H9 (cell line): ENCODE results near the gene THEM4. TPM values are rescaled to one million over a fixed set of nuclear protein-coding genes. Genes with fewer than 3 reads are reported as not detected.

Experiments
- DNase-seq: peaks from one replicate; pipeline ENCODE4 v3.0.0-alpha.2; 2017
- H2AFZ ChIP-seq: one replicate; pipeline ENCODE4 v1.6.1; 2013; ENCODE audit warnings: mild to moderate bottlenecking, low read length, control low read depth, moderate library complexity
- H2AK5ac ChIP-seq: 2 replicates; pipeline ENCODE4 v1.6.1; 2013; ENCODE audit warnings: low read length, control low read depth, mixed read lengths; ENCODE audit not compliant: insufficient read length
- H2BK120ac ChIP-seq: one replicate; pipeline ENCODE4 v1.6.1; 2013; ENCODE audit warnings: low read depth, mild to moderate bottlenecking, low read length, control low read depth, inconsistent platforms; ENCODE audit not compliant: poor library complexity, severe bottlenecking
- H2BK12ac ChIP-seq: 2 replicates; pipeline ENCODE4 v1.6.1; 2013; ENCODE audit warnings: low read length, control low read depth, mixed read lengths, low read depth; ENCODE audit not compliant: insufficient read length
- H2BK15ac ChIP-seq: 2 replicates; pipeline ENCODE4 v1.6.1; 2013; ENCODE audit warnings: low read depth, low read length, control low read depth
- H2BK20ac ChIP-seq: one replicate; pipeline ENCODE4 v1.6.1; 2013; ENCODE audit warnings: low read depth, mild to moderate bottlenecking, low read length, control low read depth, inconsistent platforms; ENCODE audit not compliant: poor library complexity, severe bottlenecking
- H2BK5ac ChIP-seq: 2 replicates; pipeline ENCODE4 v1.6.1; 2013; ENCODE audit warnings: low read length, control low read depth, mixed read lengths; ENCODE audit not compliant: insufficient read length
- H3K14ac ChIP-seq: 2 replicates; pipeline ENCODE4 v1.6.1; 2013; ENCODE audit warnings: low read length, control low read depth; ENCODE audit not compliant: insufficient read depth
- H3K18ac ChIP-seq: 2 replicates; pipeline ENCODE4 v1.6.1; 2013; ENCODE audit warnings: low read depth, mild to moderate bottlenecking, mixed read lengths, low read length, control low read depth; ENCODE audit not compliant: insufficient read length
- H3K23ac ChIP-seq: 2 replicates; pipeline ENCODE4 v1.6.1; 2013; ENCODE audit warnings: low read length, control low read depth, mixed read lengths, low read depth; ENCODE audit not compliant: insufficient read length
- H3K23me2 ChIP-seq: 2 replicates; pipeline ENCODE4 v1.6.1; 2013; ENCODE audit warnings: low read depth, mild to moderate bottlenecking, mixed read lengths, low read length, control low read depth; ENCODE audit not compliant: insufficient read length, poor library complexity, severe bottlenecking
- H3K27ac ChIP-seq: 2 replicates; pipeline ENCODE4 v1.5.1; 2013; ENCODE audit warnings: low read length, control low read depth, mixed read lengths, low read depth; ENCODE audit not compliant: insufficient read length
- H3K27me3 ChIP-seq: 2 replicates; pipeline ENCODE4 v1.6.1; 2013; ENCODE audit warnings: low read length, control low read depth, inconsistent platforms; ENCODE audit not compliant: insufficient read depth
- H3K4ac ChIP-seq: 2 replicates; pipeline ENCODE4 v1.6.1; 2013; ENCODE audit warnings: low read depth, mild to moderate bottlenecking, control low read depth, inconsistent platforms, low read length, moderate library complexity
- H3K4me1 ChIP-seq: 2 replicates; pipeline ENCODE4 v1.6.1; 2013; ENCODE audit warnings: low read length, control low read depth, inconsistent platforms; ENCODE audit not compliant: insufficient read depth
- H3K4me2 ChIP-seq: 2 replicates; pipeline ENCODE4 v1.6.1; 2013; ENCODE audit warnings: low read length, control low read depth, mixed read lengths; ENCODE audit not compliant: insufficient read length, insufficient read depth
- H3K56ac ChIP-seq: 2 replicates; pipeline ENCODE4 v1.6.1; 2013; ENCODE audit warnings: low read depth, mild to moderate bottlenecking, mixed read lengths, low read length, control low read depth; ENCODE audit not compliant: insufficient read length
- H3K79me1 ChIP-seq: 2 replicates; pipeline ENCODE4 v1.6.1; 2013; ENCODE audit warnings: low read depth, mild to moderate bottlenecking, moderate library complexity, low read length, control low read depth, inconsistent platforms; ENCODE audit not compliant: insufficient read depth, poor library complexity, severe bottlenecking
- H3K79me2 ChIP-seq: 2 replicates; pipeline ENCODE4 v1.6.1; 2013; ENCODE audit warnings: low read length, control low read depth, inconsistent platforms; ENCODE audit not compliant: insufficient read depth
- H3K9ac ChIP-seq: 2 replicates; pipeline ENCODE4 v1.6.1; 2013; ENCODE audit warnings: low read length, control low read depth, mixed read lengths; ENCODE audit not compliant: insufficient read length; ENCODE audit errors: extremely low read depth
- H3K9me3 ChIP-seq: one replicate; pipeline ENCODE4 v1.6.1; 2013; ENCODE audit warnings: low read depth, low read length, inconsistent platforms; ENCODE audit not compliant: control insufficient read depth
- H3T11ph ChIP-seq: one replicate; pipeline ENCODE4 v1.6.1; 2013; ENCODE audit warnings: mild to moderate bottlenecking, low read length, control low read depth, inconsistent platforms
- H4K20me1 ChIP-seq: one replicate; pipeline ENCODE4 v1.6.1; 2013; ENCODE audit not compliant: control insufficient read depth, insufficient read length, insufficient read depth
- H4K5ac ChIP-seq: 2 replicates; pipeline ENCODE4 v1.6.1; 2013; ENCODE audit warnings: low read depth, mild to moderate bottlenecking, mixed read lengths, low read length, control low read depth; ENCODE audit not compliant: insufficient read length
- H4K8ac ChIP-seq: replicated peaks from 2 replicates; pipeline ENCODE4 v1.6.1; 2013; ENCODE audit warnings: low read length, control low read depth, mixed read lengths, low read depth; ENCODE audit not compliant: insufficient read length
- H4K91ac ChIP-seq: 2 replicates; pipeline ENCODE4 v1.6.1; 2013; ENCODE audit warnings: low read depth, mild to moderate bottlenecking, moderate library complexity, mixed read lengths, low read length, control low read depth; ENCODE audit not compliant: insufficient read length
- H3K27ac Mint-ChIP-seq, 3 experiments: 2 replicates in 2 of 3; 3 replicates in 1 of 3; pipeline ENCODE4 v1.8.0; 2020 to 2021; ENCODE audit warnings: mixed read lengths in 3 of 3, mild to moderate bottlenecking in 1 of 3, moderate library complexity in 1 of 3
- H3K27me3 Mint-ChIP-seq: 2 replicates; pipeline ENCODE4 v1.8.0; 2021; ENCODE audit warnings: low read depth, mild to moderate bottlenecking, moderate library complexity, mixed read lengths
- H3K36me3 Mint-ChIP-seq, 3 experiments: 2 replicates in 2 of 3; 3 replicates in 1 of 3; pipeline ENCODE4 v1.8.0; 2020 to 2021; ENCODE audit warnings: low read depth in 3 of 3, mixed read lengths in 3 of 3; ENCODE audit not compliant: insufficient read depth in 1 of 3
- H3K4me1 Mint-ChIP-seq, 2 experiments: 2 replicates each; pipeline ENCODE4 v1.8.0; 2020; ENCODE audit warnings: mixed read lengths in 2 of 2
- H3K4me3 Mint-ChIP-seq, 2 experiments: 2 replicates in 1 of 2; 3 replicates in 1 of 2; pipeline ENCODE4 v1.8.0; 2020 to 2021; ENCODE audit warnings: mild to moderate bottlenecking in 2 of 2, mixed read lengths in 2 of 2, moderate library complexity in 1 of 2
- H3K9me3 Mint-ChIP-seq, 2 experiments: 2 replicates in 1 of 2; 3 replicates in 1 of 2; pipeline ENCODE4 v1.8.0; 2020; ENCODE audit warnings: mild to moderate bottlenecking in 2 of 2, mixed read lengths in 2 of 2, moderate library complexity in 1 of 2
- WGBS: extraction: QIAGEN DNeasy Blood & Tissue Kit; methylation state at CpG from one replicate; pipeline ENCODE4 v1.1.7; 2013; ENCODE audit warnings: missing lambda C conversion rate, low lambda C conversion rate, mixed read lengths; ENCODE audit not compliant: insufficient read length; ENCODE audit errors: extremely low coverage; 5-methylcytosine and 5-hydroxymethylcytosine counted together
- total RNA-seq: library from RNA; stranded (reverse); gene quantifications from 2 replicates; pipeline ENCODE4 v1.2.1, GENCODE V29; 2021
- TF ChIP-seq, protein P1 (sequence below): fragments of 200-600 bp; sonication (generic); conservative IDR thresholded peaks from 3 replicates; pipeline ENCODE4 v1.8.0; 2021; ENCODE audit warnings: antibody characterized with exemption, mild to moderate bottlenecking

THEM4 gene
- total RNA-seq, 1 experiment from 2014 or later: 10.5 TPM

GRCh38 chr1:151841141-151841540 lies 68.2 kb downstream of the THEM4 start:
- Histone ChIP-seq H3K27me3 (peaks cover 9% of the 10 kb centered on the region; the same call in 1 of the 2 replicates), H3K4me1 (peaks cover 2% of the 10 kb centered on the region; the same call in 1 of the 2 replicates), H3K79me1 (no peaks in the 10 kb centered on the region), H2BK120ac (no peak overlapping the region), H3K9me3 (no peaks in the 10 kb centered on the region), H2BK15ac (no peak overlapping the region), H4K5ac (no peak overlapping the region), H3K56ac (no peak overlapping the region), H2BK20ac (no peak overlapping the region), H2BK12ac (no peak overlapping the region), H3K27ac (no peak overlapping the region), H3K18ac (no peak overlapping the region), H4K91ac (no peak overlapping the region), H3K23me2 (peaks cover 30% of the 10 kb centered on the region), H3K4ac (no peak overlapping the region), H3K79me2 (no peaks in the 10 kb centered on the region), H3K9ac (no peak overlapping the region), H4K8ac (no peak overlapping the region), H2AK5ac (no peak overlapping the region), H4K20me1 (no peaks in the 10 kb centered on the region), H2BK5ac (no peak overlapping the region), H3K4me2 (no peak overlapping the region), H2AFZ (no peak overlapping the region), H3K23ac (no peak overlapping the region), H3K14ac (no peak overlapping the region), H3T11ph (no peak overlapping the region)
- Mint-ChIP-seq H3K27ac (no peak overlapping the region), H3K27me3 (peaks cover 41% of the 10 kb centered on the region), H3K9me3 (no peaks in the 10 kb centered on the region; a peak in 1 of 5 replicates), H3K4me3 (no peak overlapping the region), H3K4me1 (peaks cover 36 to 37% of the 10 kb centered on the region in 2 experiments), H3K36me3 (peaks cover 0 to 11% (median 0%) of the 10 kb centered on the region in 3 experiments; a peak in 2 of 7 replicates)
- no CpG with 5 or more reads among the region's 2 CpGs for WGBS
- TF ChIP-seq, protein P1, sequence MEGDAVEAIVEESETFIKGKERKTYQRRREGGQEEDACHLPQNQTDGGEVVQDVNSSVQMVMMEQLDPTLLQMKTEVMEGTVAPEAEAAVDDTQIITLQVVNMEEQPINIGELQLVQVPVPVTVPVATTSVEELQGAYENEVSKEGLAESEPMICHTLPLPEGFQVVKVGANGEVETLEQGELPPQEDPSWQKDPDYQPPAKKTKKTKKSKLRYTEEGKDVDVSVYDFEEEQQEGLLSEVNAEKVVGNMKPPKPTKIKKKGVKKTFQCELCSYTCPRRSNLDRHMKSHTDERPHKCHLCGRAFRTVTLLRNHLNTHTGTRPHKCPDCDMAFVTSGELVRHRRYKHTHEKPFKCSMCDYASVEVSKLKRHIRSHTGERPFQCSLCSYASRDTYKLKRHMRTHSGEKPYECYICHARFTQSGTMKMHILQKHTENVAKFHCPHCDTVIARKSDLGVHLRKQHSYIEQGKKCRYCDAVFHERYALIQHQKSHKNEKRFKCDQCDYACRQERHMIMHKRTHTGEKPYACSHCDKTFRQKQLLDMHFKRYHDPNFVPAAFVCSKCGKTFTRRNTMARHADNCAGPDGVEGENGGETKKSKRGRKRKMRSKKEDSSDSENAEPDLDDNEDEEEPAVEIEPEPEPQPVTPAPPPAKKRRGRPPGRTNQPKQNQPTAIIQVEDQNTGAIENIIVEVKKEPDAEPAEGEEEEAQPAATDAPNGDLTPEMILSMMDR: no peak
- DNase-seq: no peak
